ENCODE data around the gene PPTC7. TPM values are rescaled to one million over a fixed set of nuclear protein-coding genes. Genes with fewer than 3 reads are reported as not detected.

PPTC7 gene
- total and polyA plus RNA-seq, 10 of the 15 experiments (the other 5 are each of a cell fraction or from before 2014, with no cell fraction given), result 4.0 to 69.6 (median 12.3) TPM

- Histone ChIP-seq H3K36me3 (ENCODE audit: control insufficient read depth in 2 of 2, insufficient read depth in 2 of 2, low read length in 1 of 2) (peaks cover 0 to 5% of the 10 kb centered on the region in 2 experiments; a peak in 1 of 4 replicates), H3K27ac (ENCODE audit: control insufficient read depth, insufficient read depth) (peak overlapping the region; percentile 95), H3K9me3 (replicated peaks; ENCODE audit: control insufficient read depth, insufficient read depth, low read length) (no peaks in the 10 kb centered on the region), H3K79me2 (ENCODE audit: control insufficient read depth, insufficient read depth, low read length) (peaks cover 97% of the 10 kb centered on the region), H3K4me3 (peak overlapping the region; percentile 82), H3K4me1 (ENCODE audit: control insufficient read depth, insufficient read depth, low read length) (peaks cover 17% of the 10 kb centered on the region), H4K20me1 (ENCODE audit: control insufficient read depth, insufficient read depth) (no peaks in the 10 kb centered on the region), H2AFZ (ENCODE audit: control insufficient read depth, low read depth, low read length) (no peak overlapping the region), H3K4me2 (ENCODE audit: control insufficient read depth, insufficient read depth) (peak overlapping the region; percentile 83), H3K27me3 (replicated peaks in 1 of 2; ENCODE audit: control insufficient read depth in 2 of 2, insufficient read depth in 2 of 2, low read length in 1 of 2) (no peaks in the 10 kb centered on the region), H3K9ac (ENCODE audit: control insufficient read depth, insufficient read depth, low read length) (peak overlapping the region; percentile 96)
- intact Hi-C loops (cut with micrococcal nuclease; ENCODE audit: unreplicated experiment) (no loop called here), in situ Hi-C loops (cut with MboI) (no loop called here)
- peak; percentile 3; the same call in 2 of the 3 replicates for ATAC-seq
- POLR2A ChIA-PET, result interaction anchor here (0.6 to 8.8 kb wide), 11 partner anchors 12 to 131 kb away, joined by 3 to 122 read pairs (median 5); partner anchors contain the start of genes ARPC3 and FAM216A
- DNase-seq (ENCODE audit: low read depth, low spot score), result no peak
- CTCF ChIA-PET, result interaction anchor here (0.6 to 4.1 kb wide), 14 partner anchors 12 to 129 kb away, joined by 3 to 40 read pairs (median 5); partner anchors contain the start of gene ARPC3
- BruUV-seq (replicated peaks), result no TSS peak
- FAIRE-seq, result no peak
- SMC1A ChIA-PET (ENCODE audit: uncharacterized antibody, unreplicated experiment), result interaction anchor here (0.9 to 11.7 kb wide), 11 partner anchors 12 to 114 kb away, joined by 3 to 308 read pairs (median 17); no protein-coding TSS in a partner anchor
- RAD21 ChIA-PET (ENCODE audit: unreplicated experiment), result interaction anchor here (0.6 to 5.4 kb wide), 18 partner anchors 11 to 696 kb away, joined by 3 to 73 read pairs (median 6); partner anchors contain the start of genes ARPC3, FAM216A and GPN3
- TF ChIP-seq CHD1 (IDR thresholded peaks at IDR 0.05; ENCODE audit: low read depth, low read length), result 0 out of 2 replicates have a peak, but pooled peaks have one; percentile 29
- peak; percentile 12; the same call in 1 of the 2 replicates for TF ChIP-seq NBN (IDR thresholded peaks at IDR 0.05)
- 0 out of 2 replicates have a peak, but pooled peaks have one; percentile 13 for TF ChIP-seq PAX8 (IDR thresholded peaks at IDR 0.05)
- peak in 1 of 2 experiments; percentile 17; a peak in 1 of 4 replicates for TF ChIP-seq BHLHE40 (IDR thresholded peaks at IDR 0.05; ENCODE audit: borderline replicate concordance in 1 of 2, low read depth in 2 of 2, low read length in 1 of 2)
- peak; percentile 52; the same call in 1 of the 2 replicates for TF ChIP-seq POLR2AphosphoS2 (IDR thresholded peaks at IDR 0.05; ENCODE audit: low read depth, low read length)
- TF ChIP-seq RELA (IDR thresholded peaks at IDR 0.05; ENCODE audit: borderline replicate concordance, partially characterized antibody), result no peak
- TF ChIP-seq NR2F1 (conservative IDR thresholded peaks at IDR 0.05), result 0 out of 2 replicates have a peak, but pooled peaks have one; percentile 26
- TF ChIP-seq ZNF687 (IDR thresholded peaks at IDR 0.05), result peak; percentile 13; the same call in 1 of the 2 replicates
- TF ChIP-seq SUPT20H (IDR thresholded peaks at IDR 0.05; ENCODE audit: borderline replicate concordance, control insufficient read depth, low read depth, low read length), result no peak
- TF ChIP-seq HDGF (IDR thresholded peaks at IDR 0.05), result peak; percentile 94
- TF ChIP-seq STAT3 (IDR thresholded peaks at IDR 0.05; ENCODE audit: low read depth, low read length), result no peak
- peak; percentile 37; the same call in 1 of the 2 replicates for TF ChIP-seq POLR2A (IDR thresholded peaks at IDR 0.05; ENCODE audit: low read depth, low read length)
- TF ChIP-seq SP1 (IDR thresholded peaks at IDR 0.05; ENCODE audit: low read depth, low read length), result no peak
- TF ChIP-seq MLLT1 (IDR thresholded peaks at IDR 0.05), result peak; percentile 36
- TF ChIP-seq CREB1 (IDR thresholded peaks at IDR 0.05; ENCODE audit: low read depth), result 0 out of 2 replicates have a peak, but pooled peaks have one; percentile 6
- peak; percentile 75 for TF ChIP-seq POLR2AphosphoS5 (IDR thresholded peaks at IDR 0.05; ENCODE audit: low read length)
- TF ChIP-seq SREBF2 (IDR thresholded peaks at IDR 0.05; ENCODE audit: low read length), result 0 out of 2 replicates have a peak, but pooled peaks have one; percentile 29
- peak; percentile 96; the same call in 2 of the 3 replicates for TF ChIP-seq POU2F2 (IDR thresholded peaks at IDR 0.05; ENCODE audit: borderline replicate concordance, low read depth, low read length)
- under 1% methylated on average over 13 of the region's 13 CpGs for WGBS (ENCODE audit: insufficient coverage, insufficient replicate concordance, low lambda C conversion rate, missing lambda C conversion rate)
These were observed 4.2 kb downstream of the PPTC7 start for GRCh38 chr12:110578694-110579534.

Data from GM12878 (cell line).